ENCODE data around the gene KHDC3L. TPM values are rescaled to one million over a fixed set of nuclear protein-coding genes. Genes with fewer than 3 reads are reported as not detected.

KHDC3L gene
- total RNA-seq, 1 experiment from 2014 or later = not detected

DNA sequence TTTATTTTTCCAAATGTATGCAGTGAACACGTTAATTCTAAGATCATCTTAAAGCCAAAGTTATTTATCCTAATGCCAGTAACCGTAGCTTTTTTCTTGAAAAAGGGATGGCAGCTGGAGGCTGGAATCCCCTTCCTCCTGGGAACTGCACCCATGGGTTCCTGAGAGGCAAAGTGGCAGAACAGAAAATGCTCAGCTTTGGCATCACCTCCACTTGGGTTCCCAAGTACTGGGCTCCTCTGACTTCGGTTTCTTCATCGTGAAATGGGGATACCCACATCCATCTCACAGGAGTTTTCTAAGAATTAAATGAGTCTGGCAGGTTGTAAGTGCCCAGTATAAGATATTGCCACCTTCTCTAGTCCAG lies 26.0 kb downstream of the KHDC3L start:
- intact Hi-C loops (cut with micrococcal nuclease; ENCODE audit: unreplicated experiment) = loop anchor here (5.0 kb wide), 2 partner anchors 101 to 264 kb away; partner anchors contain the start of gene SLC17A5
- Histone ChIP-seq H3K4me1 (replicated peaks; ENCODE audit: insufficient read depth) (peaks cover 31% of the 10 kb centered on the region), H3K4me2 (peak overlapping the region; percentile 81), H3K79me2 (ENCODE audit: low read depth) (no peaks in the 10 kb centered on the region), H2AFZ (peak overlapping the region; percentile 85), H3K9me2 (ENCODE audit: insufficient read depth) (no peaks in the 10 kb centered on the region), H3K9me3 (ENCODE audit: insufficient read depth, low read depth) (no peaks in the 10 kb centered on the region), H3K4me3 (peak overlapping the region; percentile 58), H3F3A (ENCODE audit: insufficient read depth, low read depth) (peaks cover 30% of the 10 kb centered on the region; the same call in 1 of the 2 replicates), H3K27me3 (ENCODE audit: insufficient read depth, low read depth) (no peaks in the 10 kb centered on the region), H3K27ac (peak overlapping the region; percentile 78), H4K20me1 (ENCODE audit: insufficient read depth) (no peaks in the 10 kb centered on the region), H3K36me3 (ENCODE audit: low read depth) (no peaks in the 10 kb centered on the region)
- BruUV-seq (replicated peaks) = no TSS peak
- no peak for DNase-seq
- TF ChIP-seq EZH2 (IDR thresholded peaks at IDR 0.05; ENCODE audit: low read depth) = no peak
- TF ChIP-seq, protein P1, sequence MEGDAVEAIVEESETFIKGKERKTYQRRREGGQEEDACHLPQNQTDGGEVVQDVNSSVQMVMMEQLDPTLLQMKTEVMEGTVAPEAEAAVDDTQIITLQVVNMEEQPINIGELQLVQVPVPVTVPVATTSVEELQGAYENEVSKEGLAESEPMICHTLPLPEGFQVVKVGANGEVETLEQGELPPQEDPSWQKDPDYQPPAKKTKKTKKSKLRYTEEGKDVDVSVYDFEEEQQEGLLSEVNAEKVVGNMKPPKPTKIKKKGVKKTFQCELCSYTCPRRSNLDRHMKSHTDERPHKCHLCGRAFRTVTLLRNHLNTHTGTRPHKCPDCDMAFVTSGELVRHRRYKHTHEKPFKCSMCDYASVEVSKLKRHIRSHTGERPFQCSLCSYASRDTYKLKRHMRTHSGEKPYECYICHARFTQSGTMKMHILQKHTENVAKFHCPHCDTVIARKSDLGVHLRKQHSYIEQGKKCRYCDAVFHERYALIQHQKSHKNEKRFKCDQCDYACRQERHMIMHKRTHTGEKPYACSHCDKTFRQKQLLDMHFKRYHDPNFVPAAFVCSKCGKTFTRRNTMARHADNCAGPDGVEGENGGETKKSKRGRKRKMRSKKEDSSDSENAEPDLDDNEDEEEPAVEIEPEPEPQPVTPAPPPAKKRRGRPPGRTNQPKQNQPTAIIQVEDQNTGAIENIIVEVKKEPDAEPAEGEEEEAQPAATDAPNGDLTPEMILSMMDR (conservative IDR thresholded peaks at IDR 0.05) = no peak
- ChIA-PET POLR2A (ENCODE audit: unreplicated experiment) (interaction anchor here (0.6 to 0.7 kb wide), 2 partner anchors 60 to 264 kb away, joined by 3 to 5 read pairs; no protein-coding TSS in a partner anchor), CTCF (interaction anchor here (0.7 to 1.5 kb wide), 5 partner anchors 11 to 264 kb away, joined by 3 to 7 read pairs (median 3); no protein-coding TSS in a partner anchor)

DNA sequence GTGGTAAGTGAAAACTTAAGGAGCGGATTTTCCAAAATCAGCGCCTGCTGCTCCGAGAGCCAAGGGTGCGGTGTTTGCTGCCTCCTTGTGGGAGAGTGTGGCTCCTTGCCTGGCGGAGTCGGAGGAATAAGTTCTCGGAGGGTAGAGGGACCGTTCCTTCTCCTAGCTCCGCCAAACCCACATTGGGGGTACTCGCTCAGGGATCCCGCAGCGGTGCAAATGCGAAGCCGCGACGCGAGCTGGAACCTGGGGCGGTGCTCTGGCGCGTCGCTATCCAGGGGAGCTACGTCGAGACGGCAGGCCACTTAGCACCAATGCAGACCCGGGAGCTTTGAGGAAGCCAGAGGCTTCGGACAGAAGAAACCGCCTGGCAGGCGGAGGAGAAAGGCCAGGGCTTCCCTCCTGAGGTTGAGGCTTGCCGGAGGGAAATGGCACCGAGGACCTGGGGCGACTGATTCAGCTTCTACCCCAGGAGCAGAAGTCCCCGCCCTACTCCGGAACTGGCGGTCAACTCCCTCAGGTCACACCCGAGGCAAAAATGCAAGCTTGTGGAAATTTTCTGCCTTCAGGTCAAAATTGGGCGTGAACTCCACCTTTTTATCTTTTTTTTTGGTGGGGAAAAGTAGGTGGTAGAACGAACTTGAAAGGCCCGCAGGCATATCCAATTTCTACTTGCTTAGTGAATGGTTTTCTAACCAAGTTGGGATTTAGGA lies 26.5 kb downstream of the KHDC3L start:
- ChIA-PET POLR2A (ENCODE audit: unreplicated experiment) (interaction anchor here (0.5 to 0.7 kb wide), 3 partner anchors 61 to 264 kb away, joined by 3 to 6 read pairs (median 5); no protein-coding TSS in a partner anchor), CTCF (interaction anchor here (0.7 to 1.5 kb wide), 6 partner anchors 10 to 264 kb away, joined by 3 to 7 read pairs (median 3); no protein-coding TSS in a partner anchor)
- H3K4me2 ChIP-seq = peak overlapping the region; percentile 81
- DNase-seq = peak; percentile 86 to 87
- peak overlapping the region; percentile 58 for H3K4me3 ChIP-seq
- intact Hi-C loops (cut with micrococcal nuclease; ENCODE audit: unreplicated experiment) = loop anchor here (1.0 to 5.0 kb wide), 3 partner anchors 61 to 263 kb away; partner anchors contain the start of gene SLC17A5
- no peaks in the 10 kb centered on the region for H3K9me2 ChIP-seq (ENCODE audit: insufficient read depth)
- TF ChIP-seq EZH2 (IDR thresholded peaks at IDR 0.05; ENCODE audit: low read depth) = no peak
- TF ChIP-seq, protein P1 (conservative IDR thresholded peaks at IDR 0.05) = peak; percentile 77
- H2AFZ ChIP-seq = peak overlapping the region; percentile 85
- peak overlapping the region; percentile 78 for H3K27ac ChIP-seq
- BruUV-seq (replicated peaks) = TSS peak; percentile 77
- no peaks in the 10 kb centered on the region for H3K27me3 ChIP-seq (ENCODE audit: insufficient read depth, low read depth)
- H3K79me2 ChIP-seq (ENCODE audit: low read depth) = no peaks in the 10 kb centered on the region
- H4K20me1 ChIP-seq (ENCODE audit: insufficient read depth) = no peaks in the 10 kb centered on the region
- H3K36me3 ChIP-seq (ENCODE audit: low read depth) = no peaks in the 10 kb centered on the region
- H3F3A ChIP-seq (ENCODE audit: insufficient read depth, low read depth) = peaks cover 36% of the 10 kb centered on the region; the same call in 1 of the 2 replicates
- peaks cover 31% of the 10 kb centered on the region for H3K4me1 ChIP-seq (replicated peaks; ENCODE audit: insufficient read depth)
- no peaks in the 10 kb centered on the region for H3K9me3 ChIP-seq (ENCODE audit: insufficient read depth, low read depth)

DNA sequence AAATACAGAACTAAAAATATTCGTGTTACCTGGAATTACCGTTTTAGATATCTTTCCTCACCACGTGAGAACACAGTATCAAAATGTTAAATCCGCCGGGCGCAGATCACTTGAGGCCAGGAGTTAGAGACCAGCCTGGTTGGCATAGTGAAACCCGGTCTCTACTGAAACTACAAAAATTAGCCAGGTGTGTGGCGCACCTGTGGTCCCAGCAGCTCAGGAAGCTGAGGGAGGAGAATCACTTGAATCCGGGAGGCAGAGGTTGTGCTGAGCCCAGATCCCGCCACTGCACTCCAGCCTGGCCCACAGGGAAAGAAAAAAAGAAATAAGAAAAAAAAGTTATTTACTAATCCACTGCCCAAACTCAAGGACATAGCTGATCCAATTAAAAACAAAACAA lies 27.4 kb downstream of the KHDC3L start:
- CTCF ChIA-PET = interaction anchor here (0.6 kb wide), 1 partner anchor 25 kb away, joined by 12 read pairs; no protein-coding TSS in a partner anchor
- Histone ChIP-seq H3K4me2 (peak overlapping the region; percentile 81; the same call in 1 of the 2 replicates), H4K20me1 (ENCODE audit: insufficient read depth) (no peaks in the 10 kb centered on the region), H2AFZ (no peak overlapping the region), H3K79me2 (ENCODE audit: low read depth) (no peaks in the 10 kb centered on the region), H3K27me3 (ENCODE audit: insufficient read depth, low read depth) (no peaks in the 10 kb centered on the region), H3K9me3 (ENCODE audit: insufficient read depth, low read depth) (no peaks in the 10 kb centered on the region), H3K4me3 (no peak overlapping the region), H3K36me3 (ENCODE audit: low read depth) (no peaks in the 10 kb centered on the region), H3K9me2 (ENCODE audit: insufficient read depth) (no peaks in the 10 kb centered on the region), H3K27ac (peak overlapping the region; percentile 78), H3K4me1 (replicated peaks; ENCODE audit: insufficient read depth) (peaks cover 31% of the 10 kb centered on the region), H3F3A (ENCODE audit: insufficient read depth, low read depth) (peaks cover 38% of the 10 kb centered on the region; the same call in 1 of the 2 replicates)
- BruUV-seq (replicated peaks) = no TSS peak
- intact Hi-C loops (cut with micrococcal nuclease; ENCODE audit: unreplicated experiment) = loop anchor here (1.0 to 5.0 kb wide), 3 partner anchors 60 to 262 kb away; partner anchors contain the start of gene SLC17A5
- DNase-seq = no peak
- TF ChIP-seq, protein P1 (conservative IDR thresholded peaks at IDR 0.05) = no peak
- no peak for TF ChIP-seq EZH2 (IDR thresholded peaks at IDR 0.05; ENCODE audit: low read depth)
- POLR2A ChIA-PET (ENCODE audit: unreplicated experiment) = no interaction called here
